ENCODE data around the gene TSPAN4. TPM values are rescaled to one million over a fixed set of nuclear protein-coding genes. Genes with fewer than 3 reads are reported as not detected.
A peak's percentile ranks its signal among the peaks of the same experiment; 100 is the strongest.

Gene TSPAN4
- total RNA-seq, 1 experiment from 2014 or later, result 26.9 TPM

- H3K4me1 ChIP-seq, result peaks cover 10% of the 10 kb centered on the region; the same call in 1 of the 2 replicates
These were observed 12.1 kb downstream of the TSPAN4 start for GRCh38 chr11:854601-855329.

GRCh38 chr11:855330-855674, 12.7 kb downstream of the TSPAN4 start:
- Histone ChIP-seq H3K27ac (no peak overlapping the region), H3K4me3 (no peak overlapping the region), H3K9me3 (replicated peaks) (no peaks in the 10 kb centered on the region), H3K27me3 (no peaks in the 10 kb centered on the region), H3K36me3 (no peaks in the 10 kb centered on the region), H3K4me1 (peaks cover 16% of the 10 kb centered on the region; the same call in 1 of the 2 replicates)
- no peak for DNase-seq

More at GRCh38 chr11:854601-855329, 12.1 kb downstream of the TSPAN4 start:
- Histone ChIP-seq H3K27me3 (no peaks in the 10 kb centered on the region), H3K9me3 (replicated peaks) (no peaks in the 10 kb centered on the region), H3K27ac (no peak overlapping the region), H3K36me3 (no peaks in the 10 kb centered on the region), H3K4me3 (no peak overlapping the region)
- no peak for DNase-seq

- H3K4me3 ChIP-seq, result no peak overlapping the region
- DNase-seq, result no peak
- H3K36me3 ChIP-seq, result no peaks in the 10 kb centered on the region
- H3K27ac ChIP-seq, result no peak overlapping the region
- H3K4me1 ChIP-seq, result peaks cover 16% of the 10 kb centered on the region; the same call in 1 of the 2 replicates
- H3K9me3 ChIP-seq (replicated peaks), result no peaks in the 10 kb centered on the region
- no peaks in the 10 kb centered on the region for H3K27me3 ChIP-seq
These were observed 13.1 kb downstream of the TSPAN4 start for GRCh38 chr11:855796-856195.

GRCh38 chr11:856397-856796, 13.7 kb downstream of the TSPAN4 start:
- Histone ChIP-seq H3K36me3 (no peaks in the 10 kb centered on the region), H3K4me3 (no peak overlapping the region), H3K27me3 (no peaks in the 10 kb centered on the region), H3K4me1 (peaks cover 22% of the 10 kb centered on the region), H3K27ac (no peak overlapping the region), H3K9me3 (replicated peaks) (no peaks in the 10 kb centered on the region)
- no peak for DNase-seq

- Histone ChIP-seq H3K4me3 (no peak overlapping the region), H3K27me3 (no peaks in the 10 kb centered on the region), H3K9me3 (replicated peaks) (no peaks in the 10 kb centered on the region), H3K36me3 (no peaks in the 10 kb centered on the region), H3K4me1 (peaks cover 35% of the 10 kb centered on the region), H3K27ac (no peak overlapping the region)
- DNase-seq, result no peak
These were observed 15.6 kb downstream of the TSPAN4 start for GRCh38 chr11:858053-858761.

GRCh38 chr11:858762-859339, 16.2 kb downstream of the TSPAN4 start:
- H3K4me1 ChIP-seq, result peaks cover 35% of the 10 kb centered on the region
- H3K27ac ChIP-seq, result no peak overlapping the region
- no peak overlapping the region for H3K4me3 ChIP-seq
- H3K9me3 ChIP-seq (replicated peaks), result no peaks in the 10 kb centered on the region
- H3K27me3 ChIP-seq, result no peaks in the 10 kb centered on the region
- no peak for DNase-seq
- H3K36me3 ChIP-seq, result no peaks in the 10 kb centered on the region

- Histone ChIP-seq H3K4me1 (peaks cover 35% of the 10 kb centered on the region), H3K27me3 (no peaks in the 10 kb centered on the region), H3K4me3 (no peak overlapping the region), H3K27ac (no peak overlapping the region), H3K36me3 (no peaks in the 10 kb centered on the region), H3K9me3 (replicated peaks) (no peaks in the 10 kb centered on the region)
- peak; percentile 86 to 88 for DNase-seq
These were observed 16.9 kb downstream of the TSPAN4 start for GRCh38 chr11:859394-860131.

GRCh38 chr11:860234-861104, 17.8 kb downstream of the TSPAN4 start:
- Histone ChIP-seq H3K9me3 (replicated peaks) (no peaks in the 10 kb centered on the region), H3K36me3 (no peaks in the 10 kb centered on the region), H3K27me3 (no peaks in the 10 kb centered on the region), H3K4me3 (no peak overlapping the region), H3K27ac (no peak overlapping the region), H3K4me1 (peaks cover 35% of the 10 kb centered on the region)
- no peak for DNase-seq

GRCh38 chr11:861105-861479, 18.4 kb downstream of the TSPAN4 start:
- no peaks in the 10 kb centered on the region for H3K9me3 ChIP-seq (replicated peaks)

GRCh38 chr11:862081-862661, 19.5 kb downstream of the TSPAN4 start:
- Histone ChIP-seq H3K4me1 (peaks cover 28% of the 10 kb centered on the region), H3K4me3 (no peak overlapping the region), H3K27ac (no peak overlapping the region), H3K9me3 (replicated peaks) (no peaks in the 10 kb centered on the region), H3K27me3 (no peaks in the 10 kb centered on the region), H3K36me3 (no peaks in the 10 kb centered on the region)
- peak; percentile 84 to 85 for DNase-seq

More at GRCh38 chr11:861105-861479, 18.4 kb downstream of the TSPAN4 start:
- Histone ChIP-seq H3K4me3 (no peak overlapping the region), H3K27ac (no peak overlapping the region), H3K4me1 (peaks cover 32% of the 10 kb centered on the region), H3K36me3 (no peaks in the 10 kb centered on the region), H3K27me3 (no peaks in the 10 kb centered on the region)
- DNase-seq, result no peak

GRCh38 chr11:862696-863022, 20.0 kb downstream of the TSPAN4 start:
- peaks cover 28% of the 10 kb centered on the region for H3K4me1 ChIP-seq
- H3K36me3 ChIP-seq, result no peaks in the 10 kb centered on the region
- no peak overlapping the region for H3K27ac ChIP-seq
- no peaks in the 10 kb centered on the region for H3K27me3 ChIP-seq
- H3K9me3 ChIP-seq (replicated peaks), result no peaks in the 10 kb centered on the region
- no peak overlapping the region for H3K4me3 ChIP-seq
- no peak for DNase-seq

- no peak overlapping the region for H3K4me3 ChIP-seq
- no peaks in the 10 kb centered on the region for H3K9me3 ChIP-seq (replicated peaks)
- peaks cover 28% of the 10 kb centered on the region for H3K4me1 ChIP-seq
- DNase-seq, result no peak
- no peak overlapping the region for H3K27ac ChIP-seq
- no peaks in the 10 kb centered on the region for H3K36me3 ChIP-seq
- no peaks in the 10 kb centered on the region for H3K27me3 ChIP-seq
These were observed 20.6 kb downstream of the TSPAN4 start for GRCh38 chr11:863023-863909.

All from SJCRH30 (cell line).